ENCODE measurements around the gene NSG2.

Gene NSG2

DNA sequence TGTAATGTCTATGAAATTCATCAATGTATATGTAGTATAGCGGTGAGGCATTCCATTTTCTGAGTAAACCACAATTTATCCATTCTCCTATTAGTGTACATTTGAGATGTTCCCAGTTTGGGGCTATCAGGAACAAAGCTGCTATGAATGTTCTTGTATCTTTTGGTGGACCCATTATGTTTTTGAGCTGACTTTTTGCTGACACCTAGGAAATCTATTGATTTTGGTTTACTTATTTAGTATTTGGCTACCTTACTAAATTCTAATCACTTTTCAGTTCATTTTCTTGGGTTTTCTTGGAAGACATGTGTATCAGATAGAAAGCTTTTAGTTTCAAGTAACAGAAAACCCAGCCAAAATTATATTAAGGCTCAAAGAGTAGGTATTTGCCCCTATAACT lies 13.7 kb downstream of the NSG2 start:
- DNase-seq (ENCODE audit: low spot score), result no peak

DNA sequence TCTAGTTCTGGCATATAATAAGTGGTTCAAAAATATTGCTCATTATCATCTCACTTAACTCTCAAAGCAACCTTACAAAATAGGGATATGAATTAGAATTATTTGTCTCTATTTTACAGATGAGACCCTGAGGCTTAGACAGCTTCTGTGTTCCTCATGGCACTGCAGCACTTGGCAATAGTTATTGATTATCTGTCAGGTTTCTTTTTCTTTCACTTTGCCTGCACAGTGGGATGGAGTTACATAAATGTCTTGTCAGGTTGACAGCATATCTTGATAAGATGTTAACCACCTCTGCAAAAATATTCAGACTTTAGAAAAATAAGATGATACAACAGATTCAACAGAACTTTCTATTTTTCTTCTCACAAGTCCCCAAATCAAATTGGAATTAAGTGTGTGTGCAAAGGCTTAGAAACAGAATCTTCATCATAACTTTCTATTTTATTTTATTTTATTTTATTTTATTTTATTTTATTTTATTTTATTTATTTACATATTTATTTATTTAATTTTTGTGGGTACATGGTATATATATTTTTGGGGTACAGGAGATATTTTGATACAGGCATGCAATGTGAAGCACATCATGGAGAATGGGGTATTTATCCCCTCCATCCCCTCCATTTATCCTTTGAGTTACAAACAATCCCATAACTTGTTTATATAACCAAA lies 17.7 kb downstream of the NSG2 start:
- DNase-seq (ENCODE audit: low spot score), result no peak

DNA sequence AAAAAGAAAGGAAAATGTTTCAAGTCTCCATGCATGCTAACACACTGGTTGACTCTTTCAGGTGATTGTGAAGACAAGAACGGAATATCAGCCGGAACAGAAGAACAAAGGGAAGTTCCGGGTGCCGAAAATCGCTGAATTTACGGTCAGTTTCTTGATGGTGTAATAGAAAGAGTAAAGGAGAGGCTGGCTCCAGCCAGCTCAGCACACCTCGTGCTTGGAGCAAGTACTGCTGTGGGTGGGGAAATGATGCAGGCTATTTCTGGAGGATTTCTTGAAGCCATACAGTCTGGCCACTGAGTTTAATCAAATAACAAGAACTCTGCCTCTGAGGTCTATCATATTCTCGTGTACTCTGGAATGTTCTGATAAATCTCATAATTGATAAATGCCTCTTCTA lies 18.7 kb downstream of the NSG2 start:
- DNase-seq (ENCODE audit: low spot score), result no peak

DNA sequence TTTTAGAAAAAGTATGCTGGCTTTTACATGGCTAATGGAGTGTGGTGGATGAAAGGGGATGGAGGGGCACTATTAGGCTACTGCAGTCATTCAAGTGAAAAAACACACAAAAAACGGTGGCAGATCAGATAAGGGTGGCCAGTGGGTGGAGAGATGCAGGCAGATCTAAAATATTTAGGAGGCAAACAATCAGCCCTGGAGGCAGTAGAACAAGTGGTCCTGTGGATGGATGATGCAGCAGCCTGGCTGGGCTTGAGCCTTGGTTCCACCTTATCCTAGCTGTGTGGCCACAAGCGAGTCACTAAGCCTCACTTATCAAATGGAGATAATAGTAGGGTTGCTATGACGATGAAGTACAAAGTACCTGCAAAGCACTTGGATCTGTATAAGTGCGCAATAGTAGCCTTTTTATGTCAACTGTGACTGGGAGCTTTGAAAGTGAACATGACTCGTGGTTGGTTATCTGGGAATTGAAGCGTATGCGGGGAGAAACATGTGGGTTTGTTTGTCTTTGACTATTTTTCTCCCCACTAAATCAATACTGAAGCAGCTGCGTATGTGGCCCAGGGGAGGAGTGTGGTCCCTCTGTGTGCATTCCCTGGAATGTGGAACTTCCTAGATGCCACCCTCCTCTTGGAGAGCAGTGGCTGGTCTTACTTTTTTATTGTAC lies 20.2 kb downstream of the NSG2 start:
- DNase-seq (ENCODE audit: low spot score), result no peak

DNA sequence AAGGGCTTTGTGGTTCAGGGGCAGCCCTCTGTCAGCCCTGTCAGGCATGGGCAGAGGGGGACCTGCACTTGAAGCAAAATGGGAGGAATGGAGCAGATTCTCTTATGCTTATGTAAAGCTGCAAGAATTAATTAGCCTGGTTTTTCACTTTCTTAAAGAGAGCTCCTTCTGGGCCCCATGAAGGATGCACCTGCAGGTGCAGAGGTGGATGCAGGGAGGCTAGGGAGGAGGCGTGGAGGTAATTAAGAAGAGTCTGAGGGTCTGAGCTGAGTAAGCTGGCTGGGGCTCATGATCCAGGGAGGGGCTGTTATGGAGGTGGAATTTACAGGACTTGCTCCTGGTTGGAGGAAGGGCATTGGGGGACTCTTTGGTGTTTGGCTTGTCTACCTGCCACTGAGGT lies 22.0 kb downstream of the NSG2 start:
- no peak for DNase-seq (ENCODE audit: low spot score)

- DNase-seq (ENCODE audit: low spot score), result no peak
These were observed 26.0 kb downstream of the NSG2 start for GRCh38 chr5:174071484-174071883.

DNA sequence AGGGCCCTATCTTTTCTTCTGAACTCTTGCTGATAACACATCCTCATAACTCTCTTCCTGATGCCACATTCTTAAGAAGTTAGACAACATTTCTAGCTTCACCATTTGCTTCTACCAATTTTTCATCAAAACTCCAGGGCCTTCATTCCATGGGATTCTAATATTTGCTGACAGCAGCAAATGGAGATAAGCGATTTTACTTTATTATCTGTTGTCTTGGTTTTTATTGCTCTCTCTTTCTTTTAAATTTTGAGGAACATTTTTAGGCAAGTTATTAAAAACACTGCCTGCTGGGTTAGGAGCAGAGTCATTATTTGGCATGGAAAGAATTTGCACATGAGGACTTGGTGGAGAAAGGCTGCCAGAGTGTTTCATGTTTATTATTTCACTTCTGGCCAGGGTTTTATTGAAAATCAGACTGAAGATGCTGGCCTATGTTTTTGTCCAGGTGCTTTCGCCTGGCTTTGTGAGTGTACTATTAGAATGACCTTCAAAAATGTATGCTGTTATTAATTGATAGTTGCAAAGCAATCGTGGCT lies 27.7 kb downstream of the NSG2 start:
- no peak for DNase-seq (ENCODE audit: low spot score)

DNA sequence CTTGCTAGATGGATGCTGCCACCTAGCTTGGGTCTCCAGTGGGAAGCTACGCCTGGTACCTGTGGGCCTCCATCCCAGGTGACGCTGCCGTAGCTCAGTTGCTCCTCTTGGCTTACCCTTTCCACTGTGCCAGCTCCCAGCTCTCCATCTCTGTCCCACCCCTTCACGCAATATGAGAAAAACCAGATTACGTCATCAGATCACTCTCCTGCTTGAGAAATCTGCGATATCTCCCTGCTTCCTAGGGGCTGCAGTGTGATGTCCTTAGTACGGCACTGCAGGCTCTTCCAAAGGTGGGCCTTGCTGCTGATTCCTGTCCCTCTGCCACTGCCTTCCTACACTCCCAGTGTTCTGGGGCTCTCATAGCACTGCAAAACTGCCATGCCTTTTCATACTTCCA lies 28.9 kb downstream of the NSG2 start:
- no peak for DNase-seq (ENCODE audit: low spot score)

DNA sequence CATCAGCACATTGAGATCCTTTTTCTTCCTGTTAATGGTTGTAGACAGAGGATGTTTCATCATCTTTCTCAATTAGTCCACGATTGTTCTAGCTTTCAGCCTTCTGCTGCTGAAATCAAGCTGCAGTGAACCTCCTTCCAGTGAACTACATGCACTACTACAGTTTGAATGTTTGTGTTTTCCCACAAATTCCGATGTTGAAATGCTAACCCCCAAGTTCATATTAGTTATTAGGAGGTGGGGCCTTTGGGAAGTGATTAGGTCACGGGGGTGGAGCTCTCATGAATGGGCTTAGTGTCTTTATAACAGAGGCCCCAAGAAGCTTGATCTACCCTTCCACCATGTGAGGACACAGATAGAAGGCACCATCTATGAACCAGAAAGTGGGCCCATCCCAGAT lies 32.9 kb downstream of the NSG2 start:
- no peak for DNase-seq (ENCODE audit: low spot score)

GRCh38 chr5:174082286-174082685 lies 36.8 kb downstream of the NSG2 start:
- DNase-seq (ENCODE audit: low spot score), result no peak

DNA sequence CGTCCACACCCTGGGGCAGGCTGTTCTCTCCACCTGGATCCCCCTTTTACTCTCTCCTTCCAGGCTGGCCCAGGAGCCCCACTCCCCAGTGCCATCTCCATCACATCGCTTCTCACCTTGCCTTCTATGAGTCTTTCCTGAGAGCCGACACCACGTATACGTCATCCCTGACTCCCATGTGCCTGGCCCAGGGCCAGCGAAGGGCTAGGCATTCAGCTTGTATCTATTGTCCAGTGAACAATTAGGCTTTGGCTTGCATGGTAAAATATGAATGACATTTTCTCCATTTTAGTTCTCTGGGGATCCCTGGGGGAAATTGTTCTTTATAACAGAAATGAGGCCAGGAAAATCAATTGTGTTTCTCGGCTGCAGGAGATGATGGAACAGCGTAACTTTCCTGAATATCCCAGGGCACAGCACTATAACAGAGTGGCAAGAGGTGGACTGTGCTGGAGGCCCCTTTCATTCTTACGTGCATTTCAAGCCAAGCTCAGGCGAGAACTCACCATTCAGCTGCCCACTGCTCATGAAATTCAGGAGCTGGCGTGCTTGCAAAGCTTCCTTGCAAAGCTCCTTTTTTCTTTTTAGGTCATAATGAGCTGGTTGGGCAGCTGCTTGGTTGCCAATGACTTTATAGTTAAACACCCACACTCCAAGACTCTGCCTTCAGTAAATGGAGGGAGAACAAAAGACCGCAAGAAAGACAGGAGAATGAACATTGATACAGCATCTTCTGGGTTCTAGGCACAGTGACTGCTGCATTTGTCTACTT lies 37.7 kb downstream of the NSG2 start:
- no peak for DNase-seq (ENCODE audit: low spot score)

DNA sequence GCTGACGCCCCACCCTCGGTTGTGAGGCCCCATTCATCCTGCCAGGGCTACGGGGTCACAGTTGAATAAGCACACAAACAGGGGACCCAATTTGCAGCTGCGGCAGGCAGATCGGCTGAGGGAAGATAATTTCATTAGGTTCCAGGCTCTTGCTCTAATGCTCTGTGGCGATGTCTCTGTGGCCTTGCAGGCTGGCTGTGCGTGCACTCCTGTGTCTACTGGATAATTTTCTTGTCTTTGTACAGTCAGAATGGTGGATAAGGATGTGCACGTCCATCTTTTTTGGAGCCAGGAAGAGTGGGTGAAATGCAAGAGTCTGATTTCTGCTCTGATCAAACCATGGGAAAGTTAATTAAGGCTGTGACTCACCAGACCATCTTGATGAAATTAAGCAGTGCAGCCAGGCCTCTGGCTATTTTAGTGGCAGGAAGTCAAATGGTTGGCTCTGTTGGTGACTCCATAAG lies 39.2 kb downstream of the NSG2 start:
- DNase-seq (ENCODE audit: low spot score), result no peak

DNA sequence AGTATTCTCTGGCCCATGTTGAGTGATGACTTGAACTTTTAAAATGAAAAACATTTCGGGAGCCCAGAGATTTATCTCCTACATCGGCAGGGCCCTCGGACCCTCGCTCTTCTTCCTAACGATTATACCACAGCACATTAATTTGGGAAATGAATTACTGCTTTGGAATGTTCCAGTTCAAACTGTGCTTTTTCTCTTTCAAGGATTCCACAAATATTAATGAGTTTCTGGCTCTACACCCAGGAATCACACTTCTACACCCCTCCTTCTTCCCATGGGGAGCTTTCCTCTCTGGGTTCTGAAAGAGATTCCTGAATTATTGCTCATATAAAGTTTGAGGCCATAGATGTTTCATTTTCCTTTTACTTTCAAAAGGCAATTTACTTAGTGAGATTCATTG lies 41.2 kb downstream of the NSG2 start:
- no peak for DNase-seq (ENCODE audit: low spot score)

DNA sequence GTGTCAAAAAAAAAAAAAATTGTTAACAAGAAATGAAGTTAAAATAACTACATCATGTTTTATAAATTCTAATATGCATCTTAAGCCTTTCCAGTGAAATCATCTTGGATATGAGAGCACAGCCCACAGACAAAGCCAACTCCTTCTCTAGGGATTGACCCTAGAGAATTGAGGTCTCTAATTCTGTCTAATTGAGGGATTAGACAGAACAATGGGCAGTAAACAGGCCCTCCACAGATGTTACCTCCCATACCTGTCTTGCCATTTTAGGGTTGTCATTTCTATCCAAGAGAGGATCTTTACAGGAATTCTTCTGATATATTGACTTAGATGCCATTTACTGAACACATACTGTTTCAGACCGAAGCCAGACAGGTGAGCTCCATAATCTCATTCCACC lies 42.3 kb downstream of the NSG2 start:
- DNase-seq (ENCODE audit: low spot score), result no peak

GRCh38 chr5:174090129-174090528 lies 44.6 kb downstream of the NSG2 start:
- no peak for DNase-seq (ENCODE audit: low spot score)

GRCh38 chr5:174093123-174093522 lies 47.6 kb downstream of the NSG2 start:
- no peak for DNase-seq (ENCODE audit: low spot score)

GRCh38 chr5:174094857-174095606 lies 49.5 kb downstream of the NSG2 start:
- no peak for DNase-seq (ENCODE audit: low spot score)

GRCh38 chr5:174096619-174097018 lies 51.1 kb downstream of the NSG2 start:
- DNase-seq (ENCODE audit: low spot score), result no peak

GRCh38 chr5:174097486-174098185 lies 52.1 kb downstream of the NSG2 start:
- peak; percentile 43 for DNase-seq (ENCODE audit: low spot score)

DNA sequence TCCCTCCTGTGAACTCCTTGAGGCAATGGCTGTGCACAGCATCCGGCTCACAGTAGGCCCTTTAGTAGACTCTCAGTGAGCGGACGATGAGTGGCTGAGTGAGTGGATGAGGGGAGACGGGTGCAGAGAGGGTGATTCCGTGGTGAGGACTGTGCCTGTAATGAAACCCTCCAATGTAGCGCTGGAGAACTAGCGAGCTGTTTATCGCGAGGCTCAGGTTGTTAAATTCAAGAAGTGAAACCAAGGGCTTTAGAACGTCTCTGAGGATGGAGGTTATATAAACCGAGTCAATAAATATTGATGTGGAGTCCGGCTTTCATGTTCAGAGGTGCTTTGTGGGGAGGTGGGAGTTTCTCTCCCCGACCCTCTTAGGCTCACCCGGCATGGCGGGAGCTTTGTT lies 53.2 kb downstream of the NSG2 start:
- DNase-seq (ENCODE audit: low spot score), result no peak

DNA sequence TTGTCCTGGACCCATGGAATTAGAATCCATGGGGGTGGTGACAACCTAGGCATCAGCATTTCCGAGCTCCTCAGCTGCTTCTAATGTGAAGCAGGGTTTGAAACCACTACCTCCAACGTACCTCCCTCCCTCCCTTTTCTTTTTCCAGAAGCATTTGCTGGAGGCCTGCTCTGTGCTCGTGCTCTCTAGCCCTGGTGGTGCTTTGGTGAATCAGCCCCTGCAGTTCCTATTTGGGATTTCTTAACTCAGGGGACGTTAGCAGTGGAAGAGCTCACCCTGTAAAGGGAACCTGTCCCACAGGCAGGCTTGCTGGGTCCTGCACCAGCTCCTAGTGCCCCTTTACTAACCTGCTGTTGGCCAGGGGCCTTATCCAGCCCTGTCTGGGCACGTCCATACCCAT lies 55.0 kb downstream of the NSG2 start:
- no peak for DNase-seq (ENCODE audit: low spot score)
